Type B pancreatic cell (in vitro differentiated cells): ENCODE measurements around the gene AGT. TPM values are rescaled to one million over a fixed set of nuclear protein-coding genes. Genes with fewer than 3 reads are reported as not detected.
A peak's percentile ranks its signal among the peaks of the same experiment; 100 is the strongest.

Experiments
- DNase-seq: peaks from one replicate; pipeline ENCODE4 v3.0.0; 2021; ENCODE audit warnings: mixed read lengths; ENCODE audit not compliant: unreplicated experiment; ENCODE audit errors: extremely low spot score
- H3K27ac Mint-ChIP-seq: 2 replicates; pipeline ENCODE4 v1.8.0; 2021; ENCODE audit warnings: mild to moderate bottlenecking, mixed read lengths
- H3K27me3 Mint-ChIP-seq: 2 replicates; pipeline ENCODE4 v1.8.0; 2021; ENCODE audit warnings: mixed read lengths
- H3K36me3 Mint-ChIP-seq: 2 replicates; pipeline ENCODE4 v1.8.0; 2021; ENCODE audit warnings: mixed read lengths
- H3K4me1 Mint-ChIP-seq: one replicate; pipeline ENCODE4 v1.8.0; 2021; ENCODE audit warnings: mixed read lengths; ENCODE audit not compliant: unreplicated experiment
- H3K4me3 Mint-ChIP-seq: 2 replicates; pipeline ENCODE4 v1.8.0; 2021; ENCODE audit warnings: mild to moderate bottlenecking, mixed read lengths
- H3K9me3 Mint-ChIP-seq: 2 replicates; pipeline ENCODE4 v1.8.0; 2021; ENCODE audit warnings: mixed read lengths
- total RNA-seq: library from RNA; stranded (reverse); gene quantifications from 2 replicates; pipeline ENCODE4 v1.2.1, GENCODE V29; 2021; ENCODE audit warnings: low replicate concordance
- TF ChIP-seq, protein P1 (sequence below): fragments of 200-600 bp; sonication (generic); conservative IDR thresholded peaks from 2 replicates; pipeline ENCODE4 v1.5.0; 2021; ENCODE audit warnings: antibody characterized with exemption, mild to moderate bottlenecking

AGT gene
- total RNA-seq, 1 donor from 2014 or later = 125 TPM

DNA sequence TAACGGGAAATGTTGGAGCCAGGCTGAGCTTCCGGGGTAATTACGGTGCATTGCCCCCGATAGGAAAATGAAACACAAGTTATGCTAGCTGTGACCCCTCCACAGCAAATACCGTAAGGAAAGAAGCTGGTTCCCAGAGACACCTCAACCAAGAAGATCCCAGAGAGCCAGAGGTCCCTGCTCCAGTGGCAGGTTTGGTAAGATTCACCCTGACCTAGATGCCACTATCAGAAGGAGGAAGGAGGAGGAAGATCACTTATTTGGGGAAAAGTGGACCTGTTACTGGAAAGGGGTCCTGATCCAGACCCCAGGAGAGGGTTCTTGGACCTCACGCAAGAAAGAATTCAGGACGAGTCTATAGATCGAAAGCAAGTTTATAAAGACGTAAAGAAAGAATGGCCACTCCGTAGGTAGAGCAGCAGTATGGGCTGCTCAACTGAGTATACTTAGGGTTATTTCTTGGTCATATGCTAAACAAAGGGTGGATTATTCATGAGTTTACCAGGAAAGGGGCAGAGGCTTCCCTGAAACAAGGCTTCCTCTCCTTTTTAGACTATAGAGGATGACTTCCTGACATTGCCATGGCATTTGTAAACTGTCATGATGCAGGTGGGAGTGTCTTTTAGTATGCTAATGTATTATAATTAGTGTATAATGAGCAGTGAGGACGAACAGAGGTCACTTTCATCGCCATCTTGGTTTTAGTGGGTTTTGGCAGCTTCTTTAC lies 25.8 kb upstream of the AGT start:
- peaks cover 12% of the 10 kb centered on the region for H3K9me3 Mint-ChIP-seq
- H3K27me3 Mint-ChIP-seq = peaks cover 5% of the 10 kb centered on the region
- H3K4me3 Mint-ChIP-seq = no peak overlapping the region
- no peak for DNase-seq
- H3K27ac Mint-ChIP-seq = no peak overlapping the region
- TF ChIP-seq, protein P1, sequence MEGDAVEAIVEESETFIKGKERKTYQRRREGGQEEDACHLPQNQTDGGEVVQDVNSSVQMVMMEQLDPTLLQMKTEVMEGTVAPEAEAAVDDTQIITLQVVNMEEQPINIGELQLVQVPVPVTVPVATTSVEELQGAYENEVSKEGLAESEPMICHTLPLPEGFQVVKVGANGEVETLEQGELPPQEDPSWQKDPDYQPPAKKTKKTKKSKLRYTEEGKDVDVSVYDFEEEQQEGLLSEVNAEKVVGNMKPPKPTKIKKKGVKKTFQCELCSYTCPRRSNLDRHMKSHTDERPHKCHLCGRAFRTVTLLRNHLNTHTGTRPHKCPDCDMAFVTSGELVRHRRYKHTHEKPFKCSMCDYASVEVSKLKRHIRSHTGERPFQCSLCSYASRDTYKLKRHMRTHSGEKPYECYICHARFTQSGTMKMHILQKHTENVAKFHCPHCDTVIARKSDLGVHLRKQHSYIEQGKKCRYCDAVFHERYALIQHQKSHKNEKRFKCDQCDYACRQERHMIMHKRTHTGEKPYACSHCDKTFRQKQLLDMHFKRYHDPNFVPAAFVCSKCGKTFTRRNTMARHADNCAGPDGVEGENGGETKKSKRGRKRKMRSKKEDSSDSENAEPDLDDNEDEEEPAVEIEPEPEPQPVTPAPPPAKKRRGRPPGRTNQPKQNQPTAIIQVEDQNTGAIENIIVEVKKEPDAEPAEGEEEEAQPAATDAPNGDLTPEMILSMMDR = no peak
- peaks cover 17% of the 10 kb centered on the region for H3K4me1 Mint-ChIP-seq
- H3K36me3 Mint-ChIP-seq = peaks cover 4% of the 10 kb centered on the region

DNA sequence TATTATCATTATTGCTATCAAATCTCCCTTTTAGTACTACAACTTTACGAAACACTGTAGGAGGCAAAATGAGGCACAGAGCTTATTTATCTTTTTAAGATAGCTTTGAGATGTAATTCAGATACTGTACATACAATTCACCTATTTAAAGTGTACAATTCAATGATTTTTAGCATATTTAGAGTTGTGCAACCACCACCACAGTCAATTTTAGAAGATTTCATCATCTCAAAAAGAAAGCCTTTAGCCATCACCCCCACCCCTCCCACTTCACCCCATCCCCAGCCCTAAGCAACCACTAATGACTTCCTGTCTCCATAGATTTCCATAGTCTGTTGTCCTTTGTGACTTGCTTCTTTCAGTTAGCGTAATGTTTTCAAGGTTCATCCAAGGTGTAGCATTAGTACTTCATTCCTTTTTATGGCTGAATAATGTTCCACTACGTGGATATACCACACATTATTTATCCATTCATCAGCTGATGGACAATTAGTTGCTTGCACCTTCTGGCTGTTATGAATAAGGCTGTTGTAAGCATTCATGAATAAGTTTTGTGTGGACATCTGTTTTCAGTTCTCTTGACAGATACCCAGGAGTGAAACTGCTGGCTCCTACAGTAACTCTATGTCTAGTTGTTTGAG lies 23.8 kb upstream of the AGT start:
- Mint-ChIP-seq H3K9me3 (peaks cover 8% of the 10 kb centered on the region), H3K4me1 (no peaks in the 10 kb centered on the region), H3K36me3 (peaks cover 4% of the 10 kb centered on the region), H3K27me3 (peaks cover 8% of the 10 kb centered on the region), H3K27ac (no peak overlapping the region), H3K4me3 (no peak overlapping the region)
- no peak for DNase-seq
- TF ChIP-seq, protein P1 = no peak

DNA sequence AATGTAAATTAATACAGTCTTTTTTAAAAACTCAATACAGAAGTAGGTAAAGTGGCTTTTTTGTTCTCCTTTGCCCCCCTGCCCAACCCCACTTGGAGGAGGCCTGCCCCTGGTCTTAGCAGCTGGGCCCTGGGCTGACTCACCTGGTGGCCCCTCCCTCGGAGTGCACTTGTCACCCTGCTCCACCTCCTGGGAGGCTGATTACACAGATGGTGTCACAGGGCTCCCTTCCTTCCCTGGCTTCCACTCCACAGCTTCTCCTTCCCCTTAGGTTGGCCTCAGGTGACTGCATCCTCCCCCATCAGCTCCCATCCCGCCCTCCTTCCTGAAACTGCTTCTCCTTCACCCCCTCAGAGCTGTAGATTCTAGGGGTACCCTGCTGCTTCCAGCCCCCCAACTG lies 21.5 kb upstream of the AGT start:
- Mint-ChIP-seq H3K4me1 (no peaks in the 10 kb centered on the region), H3K36me3 (peaks cover 4% of the 10 kb centered on the region), H3K27ac (no peak overlapping the region), H3K4me3 (no peak overlapping the region), H3K27me3 (peaks cover 8% of the 10 kb centered on the region), H3K9me3 (peaks cover 8% of the 10 kb centered on the region)
- DNase-seq = no peak
- TF ChIP-seq, protein P1 = no peak

DNA sequence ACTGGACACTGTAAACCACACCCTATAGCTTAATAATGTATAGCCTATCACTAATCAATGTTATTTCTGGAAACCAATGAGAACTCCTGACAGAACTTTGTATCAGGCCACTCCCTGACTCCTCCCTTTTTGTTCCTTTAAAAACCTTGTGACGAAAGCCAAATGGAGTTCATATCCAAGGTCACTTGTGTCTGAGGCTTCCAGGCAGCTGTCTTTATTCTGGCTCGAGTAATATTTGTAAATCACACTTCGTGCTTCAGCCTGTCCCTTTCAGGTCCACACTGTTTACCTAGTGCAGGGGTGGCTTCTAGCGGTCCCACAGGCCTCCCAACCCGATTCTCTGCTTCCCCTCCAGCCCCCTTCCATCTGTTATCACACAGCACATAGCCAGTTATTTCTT lies 17.1 kb upstream of the AGT start:
- no peaks in the 10 kb centered on the region for H3K36me3 Mint-ChIP-seq
- no peaks in the 10 kb centered on the region for H3K9me3 Mint-ChIP-seq
- TF ChIP-seq, protein P1 = no peak
- no peak overlapping the region for H3K27ac Mint-ChIP-seq
- peaks cover 11% of the 10 kb centered on the region for H3K4me1 Mint-ChIP-seq
- no peak overlapping the region for H3K4me3 Mint-ChIP-seq
- H3K27me3 Mint-ChIP-seq = peaks cover 3% of the 10 kb centered on the region
- DNase-seq = no peak

DNA sequence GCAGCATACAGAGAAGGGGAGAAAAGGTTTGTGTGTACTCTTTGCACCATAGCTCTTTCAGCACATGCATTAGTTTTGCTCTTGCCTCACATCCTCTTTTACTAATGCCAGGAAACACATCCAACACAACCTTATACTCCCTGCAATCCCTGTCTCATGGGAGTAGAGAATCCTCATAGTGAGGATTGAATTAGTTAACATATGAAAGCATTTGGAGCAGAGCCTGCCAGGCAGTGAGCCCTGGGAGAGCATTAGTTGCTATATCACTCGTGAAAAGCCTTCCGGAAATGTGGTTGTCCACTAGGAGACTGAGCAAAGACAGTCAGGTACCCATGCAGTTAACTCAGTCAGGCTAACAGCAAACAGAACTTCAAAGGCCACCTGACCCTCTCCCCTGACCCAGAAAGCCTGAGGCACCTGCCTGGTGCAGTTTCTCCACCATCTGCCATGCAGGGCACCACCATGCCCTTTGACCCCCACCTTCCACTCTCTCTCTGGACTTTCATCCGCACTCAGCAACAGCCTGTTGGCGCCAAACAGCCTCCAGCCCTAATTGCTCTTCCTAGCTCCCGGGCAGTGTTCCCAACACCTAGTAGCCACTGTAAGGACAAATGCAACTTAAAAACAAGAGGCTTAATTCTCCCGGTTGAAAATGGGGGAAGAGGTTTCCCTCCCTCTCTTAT lies 14.9 kb upstream of the AGT start:
- H3K9me3 Mint-ChIP-seq = no peaks in the 10 kb centered on the region
- peak overlapping the region; percentile 10 for H3K27ac Mint-ChIP-seq
- H3K4me1 Mint-ChIP-seq = peaks cover 11% of the 10 kb centered on the region
- H3K36me3 Mint-ChIP-seq = no peaks in the 10 kb centered on the region
- TF ChIP-seq, protein P1 = no peak
- DNase-seq = no peak
- H3K4me3 Mint-ChIP-seq = no peak overlapping the region
- no peaks in the 10 kb centered on the region for H3K27me3 Mint-ChIP-seq
